Upper lobe of right lung (tissue), 1 donor: Measurements from ENCODE around the gene STK36. TPM values are rescaled to one million over a fixed set of nuclear protein-coding genes. Genes with fewer than 3 reads are reported as not detected.
A peak's percentile ranks its signal among the peaks of the same experiment; 100 is the strongest.

Experiments
- ATAC-seq: fragments of 200-7000 bp; cut with Tn5 transposase; one replicate; pipeline ENCODE4 v1.9.1; 2020; ENCODE audit warnings: mild to moderate bottlenecking, moderate library complexity
- DNase-seq: peaks from one replicate; pipeline ENCODE4 v3.0.0-alpha.2; 2020
- H3K27ac ChIP-seq: fragments of 200-600 bp; one replicate; pipeline ENCODE4 v1.8.0; 2022
- H3K27me3 ChIP-seq: fragments of 200-600 bp; one replicate; pipeline ENCODE4 v1.8.0; 2022; ENCODE audit warnings: mild to moderate bottlenecking
- H3K36me3 ChIP-seq: fragments of 200-600 bp; one replicate; pipeline ENCODE4 v1.8.0; 2022
- H3K4me1 ChIP-seq: fragments of 200-600 bp; one replicate; pipeline ENCODE4 v1.8.0; 2022
- H3K4me3 ChIP-seq: fragments of 200-600 bp; one replicate; pipeline ENCODE4 v1.8.0; 2022; ENCODE audit warnings: mild to moderate bottlenecking
- H3K9me3 ChIP-seq: fragments of 200-600 bp; one replicate; pipeline ENCODE4 v1.8.0; 2022
- intact Hi-C: fragments of 100-400 bp; cut with DNase I; formaldehyde crosslinking; loops from one replicate; pipeline ENCODE4 v1.11.0; 2022
- total RNA-seq: library from RNA; stranded (reverse); fragmentation: NEBNext Ultra II Directional; extraction: Animal tissue kit (Norgen Biotek cat#: 25700); gene quantifications from one replicate; pipeline ENCODE4 v1.2.1, GENCODE V29; 2021
- TF ChIP-seq, protein P1 (sequence below): fragments of 200-600 bp; IDR thresholded peaks from one replicate; pipeline ENCODE4 v1.8.0; 2022; ENCODE audit warnings: antibody characterized with exemption
- donor health status: DM: no; HTN: yes; CAD: no; lungs with severe emphysema.

The STK36 gene
- total RNA-seq, 1 donor from 2014 or later: 35.2 TPM

DNA sequence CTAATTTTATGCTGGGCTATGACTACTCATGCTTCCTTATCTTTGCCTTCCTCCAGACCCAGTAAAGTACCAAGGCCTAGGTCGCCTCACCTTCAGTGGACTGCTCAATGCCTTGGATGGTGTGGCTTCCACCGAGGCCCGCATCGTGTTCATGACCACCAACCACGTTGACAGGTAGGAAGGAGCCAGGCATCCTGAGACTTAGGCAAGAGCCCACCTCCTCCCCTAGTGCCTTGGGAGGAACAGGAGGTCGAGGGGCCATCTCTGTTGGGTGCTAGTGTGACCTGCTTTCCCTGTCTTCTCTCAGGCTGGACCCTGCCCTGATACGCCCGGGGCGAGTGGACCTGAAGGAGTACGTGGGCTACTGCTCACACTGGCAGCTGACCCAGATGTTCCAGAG is 9.1 kb upstream of the STK36 start:
- peaks cover 67% of the 10 kb centered on the region for H3K36me3 ChIP-seq
- H3K9me3 ChIP-seq: no peaks in the 10 kb centered on the region

DNA sequence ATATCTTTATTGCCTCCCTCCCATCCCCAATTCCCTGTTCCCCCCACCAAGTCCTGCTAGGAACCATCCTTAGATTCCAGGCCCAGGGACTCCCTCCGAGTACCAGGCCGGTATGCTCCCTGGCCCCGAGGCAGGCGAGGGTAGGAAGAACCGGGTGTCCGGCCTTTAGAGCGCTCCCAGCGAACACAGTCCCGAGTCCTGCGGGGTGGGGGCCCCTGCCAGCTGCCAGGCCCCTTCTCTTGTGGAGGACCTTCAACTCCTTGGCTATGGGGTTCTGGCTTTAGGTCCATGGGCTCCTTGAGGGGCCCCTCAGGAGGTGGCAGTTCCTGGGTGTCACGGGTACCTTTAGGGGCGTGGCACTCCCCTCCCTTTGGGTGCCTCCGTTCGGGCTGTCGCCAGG is 8.0 kb upstream of the STK36 start:
- Histone ChIP-seq H3K4me3 (no peak overlapping the region), H3K4me1 (peaks cover 4% of the 10 kb centered on the region), H3K9me3 (no peaks in the 10 kb centered on the region), H3K27ac (no peak overlapping the region), H3K27me3 (no peaks in the 10 kb centered on the region), H3K36me3 (peaks cover 71% of the 10 kb centered on the region)
- DNase-seq: no peak
- intact Hi-C loops: no loop called here
- TF ChIP-seq, protein P1, sequence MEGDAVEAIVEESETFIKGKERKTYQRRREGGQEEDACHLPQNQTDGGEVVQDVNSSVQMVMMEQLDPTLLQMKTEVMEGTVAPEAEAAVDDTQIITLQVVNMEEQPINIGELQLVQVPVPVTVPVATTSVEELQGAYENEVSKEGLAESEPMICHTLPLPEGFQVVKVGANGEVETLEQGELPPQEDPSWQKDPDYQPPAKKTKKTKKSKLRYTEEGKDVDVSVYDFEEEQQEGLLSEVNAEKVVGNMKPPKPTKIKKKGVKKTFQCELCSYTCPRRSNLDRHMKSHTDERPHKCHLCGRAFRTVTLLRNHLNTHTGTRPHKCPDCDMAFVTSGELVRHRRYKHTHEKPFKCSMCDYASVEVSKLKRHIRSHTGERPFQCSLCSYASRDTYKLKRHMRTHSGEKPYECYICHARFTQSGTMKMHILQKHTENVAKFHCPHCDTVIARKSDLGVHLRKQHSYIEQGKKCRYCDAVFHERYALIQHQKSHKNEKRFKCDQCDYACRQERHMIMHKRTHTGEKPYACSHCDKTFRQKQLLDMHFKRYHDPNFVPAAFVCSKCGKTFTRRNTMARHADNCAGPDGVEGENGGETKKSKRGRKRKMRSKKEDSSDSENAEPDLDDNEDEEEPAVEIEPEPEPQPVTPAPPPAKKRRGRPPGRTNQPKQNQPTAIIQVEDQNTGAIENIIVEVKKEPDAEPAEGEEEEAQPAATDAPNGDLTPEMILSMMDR: no peak
- no peak for ATAC-seq

More for the DNA sequence above, 9.1 kb upstream of the STK36 start:
- no peaks in the 10 kb centered on the region for H3K27me3 ChIP-seq
- TF ChIP-seq, protein P1: no peak
- H3K4me3 ChIP-seq: no peak overlapping the region
- H3K27ac ChIP-seq: no peak overlapping the region
- peaks cover 13% of the 10 kb centered on the region for H3K4me1 ChIP-seq
- DNase-seq (no peak), ATAC-seq (no peak)
- intact Hi-C loops: no loop called here

DNA sequence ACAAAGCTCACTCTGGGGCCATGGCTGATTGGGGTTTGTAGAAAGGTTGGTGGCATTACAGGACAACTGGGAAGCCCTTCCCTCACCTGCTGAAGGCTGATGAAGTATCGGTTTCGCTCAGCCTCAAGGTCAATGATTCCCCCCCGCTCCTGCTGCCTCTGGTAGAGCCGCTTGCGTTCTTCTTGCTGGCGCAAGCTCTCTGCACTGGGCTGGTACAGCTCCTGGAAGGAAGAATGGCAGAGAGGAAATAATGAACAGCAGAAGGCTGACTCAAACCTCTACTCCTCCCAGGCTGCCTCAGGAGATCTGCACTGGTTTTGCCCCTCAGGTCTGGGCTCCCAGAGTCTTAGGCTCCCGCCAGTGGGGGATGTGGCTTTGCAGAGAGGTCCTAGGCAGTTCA is 7.2 kb upstream of the STK36 start:
- intact Hi-C loops: no loop called here
- ATAC-seq (no peak), DNase-seq (no peak)
- Histone ChIP-seq H3K36me3 (peaks cover 71% of the 10 kb centered on the region), H3K4me1 (peaks cover 4% of the 10 kb centered on the region), H3K4me3 (no peak overlapping the region), H3K27ac (no peak overlapping the region), H3K9me3 (no peaks in the 10 kb centered on the region), H3K27me3 (no peaks in the 10 kb centered on the region)
- TF ChIP-seq, protein P1: no peak

DNA sequence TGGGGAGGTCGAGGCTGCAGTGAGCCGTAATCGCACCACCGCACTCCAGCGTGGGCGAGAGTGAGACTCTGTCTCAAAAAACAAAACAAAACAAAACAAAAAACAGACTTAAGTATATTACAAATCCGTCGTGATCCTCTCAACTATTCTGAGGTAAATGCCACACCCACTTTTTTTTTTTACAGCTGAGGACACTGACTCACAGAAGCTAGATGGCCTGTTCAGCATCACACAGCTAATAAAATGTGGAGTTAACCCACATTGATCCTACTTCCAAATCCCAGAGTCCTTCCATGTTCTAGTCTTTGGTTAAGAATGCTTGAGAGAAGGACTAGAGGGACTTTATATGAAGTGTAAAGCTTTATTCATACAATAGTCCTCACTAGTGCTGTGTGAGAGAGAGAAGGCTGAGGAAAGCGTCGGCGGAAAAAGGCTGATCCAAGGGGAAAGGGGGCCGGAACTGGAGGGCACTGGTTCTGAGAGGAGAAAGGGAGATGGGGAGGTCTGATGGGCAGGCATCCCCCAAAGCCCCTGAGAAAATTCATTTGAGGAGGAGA is 711 bp upstream of the STK36 start:
- ATAC-seq (peak; percentile 3), DNase-seq (no peak)
- Histone ChIP-seq H3K36me3 (peaks cover 34% of the 10 kb centered on the region), H3K9me3 (no peaks in the 10 kb centered on the region), H3K27me3 (no peaks in the 10 kb centered on the region), H3K4me1 (peaks cover 14% of the 10 kb centered on the region), H3K27ac (peak overlapping the region; percentile 79), H3K4me3 (peak overlapping the region; percentile 70)
- TF ChIP-seq, protein P1: no peak
- intact Hi-C loops: no loop called here

DNA sequence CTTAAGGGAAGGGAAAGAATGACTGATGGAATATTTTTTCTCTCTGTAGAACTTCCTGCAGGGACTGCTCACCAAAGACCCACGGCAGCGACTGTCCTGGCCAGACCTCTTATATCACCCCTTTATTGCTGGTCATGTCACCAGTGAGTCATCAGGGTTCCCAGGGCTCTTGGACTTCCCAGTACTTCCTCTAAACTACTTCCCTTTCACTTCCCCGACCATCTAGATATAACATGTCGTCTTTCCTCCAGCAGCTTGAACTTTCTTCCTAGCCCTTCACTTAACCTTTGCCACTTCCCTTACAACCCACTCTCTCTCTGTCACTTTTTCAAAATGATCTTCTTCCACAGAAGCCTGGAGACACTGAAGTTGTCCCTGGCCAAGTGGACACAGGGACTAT is 7.2 kb downstream of the STK36 start:
- no peak overlapping the region for H3K4me3 ChIP-seq
- no peaks in the 10 kb centered on the region for H3K4me1 ChIP-seq
- H3K27ac ChIP-seq: no peak overlapping the region
- H3K36me3 ChIP-seq: peaks cover 58% of the 10 kb centered on the region
- ATAC-seq: peak; percentile 92
- no peak for DNase-seq
- TF ChIP-seq, protein P1: no peak
- intact Hi-C loops: no loop called here
- no peaks in the 10 kb centered on the region for H3K9me3 ChIP-seq
- H3K27me3 ChIP-seq: no peaks in the 10 kb centered on the region

DNA sequence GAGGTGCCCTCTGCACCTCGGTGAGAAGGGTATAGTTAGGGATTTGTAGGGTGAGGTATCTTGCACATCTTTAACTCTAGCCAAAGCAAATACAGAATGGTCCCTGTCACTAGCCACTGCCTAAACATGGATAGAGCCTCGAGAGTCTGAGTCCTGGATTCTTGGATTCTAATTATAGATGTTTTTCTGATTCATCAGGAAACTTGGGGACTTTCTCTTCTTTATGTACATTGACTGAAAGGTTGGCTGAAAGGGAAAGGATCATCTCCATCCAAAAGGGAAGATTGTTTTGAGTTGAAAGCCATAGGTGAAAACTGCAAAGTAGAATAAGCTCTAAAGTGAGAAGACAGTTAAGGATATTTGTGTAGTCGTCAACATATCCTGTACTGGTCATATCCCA is 8.2 kb downstream of the STK36 start:
- no peaks in the 10 kb centered on the region for H3K9me3 ChIP-seq
- H3K4me3 ChIP-seq: no peak overlapping the region
- DNase-seq: no peak
- ATAC-seq: no peak
- H3K36me3 ChIP-seq: peaks cover 58% of the 10 kb centered on the region
- TF ChIP-seq, protein P1: no peak
- H3K4me1 ChIP-seq: no peaks in the 10 kb centered on the region
- intact Hi-C loops: no loop called here
- no peak overlapping the region for H3K27ac ChIP-seq
- no peaks in the 10 kb centered on the region for H3K27me3 ChIP-seq
